CD14-positive monocyte (primary cell): ENCODE measurements around the gene RRP7A. TPM values are rescaled to one million over a fixed set of nuclear protein-coding genes. Genes with fewer than 3 reads are reported as not detected.

Source experiments
- DNase-seq, 3 donors: peaks; one replicate each; pipeline ENCODE4 v3.0.0-alpha.2; 2011 to 2022
- H2AFZ ChIP-seq: 2 replicates; pipeline ENCODE4 v1.6.0; 2012; ENCODE audit warnings: mild to moderate bottlenecking, low read depth, low read length, inconsistent platforms; ENCODE audit not compliant: insufficient read depth, poor library complexity, severe bottlenecking
- H3K27ac ChIP-seq, 2 donors: 1 replicate in 1 of 2; 2 replicates in 1 of 2; pipeline ENCODE4 v1.5.1; 2012 to 2013; ENCODE audit warnings: low read length in 2 of 2, control low read depth in 1 of 2, inconsistent platforms in 1 of 2, low read depth in 1 of 2, mild to moderate bottlenecking in 1 of 2
- H3K27me3 ChIP-seq, 2 donors: one replicate each; pipeline versions ENCODE4 v1.6.0 to v1.6.1; 2011 to 2013; ENCODE audit warnings: low read length in 2 of 2; ENCODE audit not compliant: control insufficient read depth in 2 of 2, insufficient read depth in 2 of 2
- H3K36me3 ChIP-seq, 2 donors: replicated peaks in 1 of 2; 1 replicate in 1 of 2; 2 replicates in 1 of 2; pipeline versions ENCODE4 v1.5.1 to v1.6.1; 2012 to 2013; ENCODE audit warnings: low read length in 2 of 2, control low read depth in 1 of 2, inconsistent platforms in 1 of 2, mild to moderate bottlenecking in 1 of 2; ENCODE audit not compliant: insufficient read depth in 2 of 2, control insufficient read depth in 1 of 2
- H3K4me1 ChIP-seq, 2 donors: 1 replicate in 1 of 2; 2 replicates in 1 of 2; pipeline versions ENCODE4 v1.5.1 to v1.6.1; 2012 to 2013; ENCODE audit warnings: low read length in 2 of 2, control low read depth in 1 of 2, inconsistent platforms in 1 of 2, mild to moderate bottlenecking in 1 of 2, moderate library complexity in 1 of 2; ENCODE audit not compliant: insufficient read depth in 2 of 2, control insufficient read depth in 1 of 2
- H3K4me2 ChIP-seq: replicated peaks from 2 replicates; pipeline ENCODE3; 2012; ENCODE audit warnings: low read length, moderate library complexity, mild to moderate bottlenecking; ENCODE audit not compliant: poor library complexity, severe bottlenecking; ENCODE audit errors: extremely low read depth
- H3K4me3 ChIP-seq, 3 experiments: fragments of 200-600 bp in 1 of 3; sonication (generic) in 1 of 3; replicated peaks in 1 of 3; 1 replicate in 2 of 3; 2 replicates in 1 of 3; pipeline ENCODE4 v1.5.1; 2011 to 2013; ENCODE audit warnings: low read length in 3 of 3, mild to moderate bottlenecking in 3 of 3, control low read depth in 2 of 3, low read depth in 2 of 3, inconsistent platforms in 1 of 3, moderate library complexity in 1 of 3
- H3K79me2 ChIP-seq: 2 replicates; pipeline ENCODE4 v1.6.0; 2012; ENCODE audit warnings: mild to moderate bottlenecking, control low read depth, inconsistent platforms, low read length, moderate library complexity; ENCODE audit not compliant: insufficient read depth
- H3K9ac ChIP-seq: 2 replicates; pipeline ENCODE4 v1.6.0; 2017; ENCODE audit warnings: low read length, mild to moderate bottlenecking; ENCODE audit not compliant: insufficient read depth, poor library complexity, severe bottlenecking
- H3K9me3 ChIP-seq, 2 donors: replicated peaks in 1 of 2; 1 replicate in 1 of 2; 2 replicates in 1 of 2; pipeline versions ENCODE4 v1.5.1 to v1.6.1; 2012 to 2013; ENCODE audit warnings: low read length in 2 of 2, control low read depth in 1 of 2; ENCODE audit not compliant: control insufficient read depth in 1 of 2, insufficient read depth in 1 of 2
- H4K20me1 ChIP-seq: 2 replicates; pipeline ENCODE4 v1.6.0; 2012; ENCODE audit warnings: mild to moderate bottlenecking, low read length, control low read depth, moderate library complexity; ENCODE audit not compliant: insufficient read depth
- H3K27ac Mint-ChIP-seq, 7 donors: one replicate each; pipeline ENCODE4 v1.8.0; 2020; ENCODE audit warnings: mild to moderate bottlenecking in 7 of 7, mixed read lengths in 7 of 7, moderate library complexity in 6 of 7, inconsistent platforms in 2 of 7
- H3K27me3 Mint-ChIP-seq, 3 donors: one replicate each; pipeline ENCODE4 v1.8.0; 2021 to 2022; ENCODE audit warnings: low read depth in 3 of 3, mild to moderate bottlenecking in 3 of 3, mixed read lengths in 3 of 3, moderate library complexity in 3 of 3, inconsistent platforms in 1 of 3
- H3K36me3 Mint-ChIP-seq, 2 donors: one replicate each; pipeline ENCODE4 v1.8.0; 2020; ENCODE audit warnings: mixed read lengths in 2 of 2, inconsistent platforms in 1 of 2, mild to moderate bottlenecking in 1 of 2
- H3K4me1 Mint-ChIP-seq: one replicate; pipeline ENCODE4 v1.8.0; 2020; ENCODE audit warnings: mild to moderate bottlenecking, mixed read lengths
- H3K4me3 Mint-ChIP-seq, 2 donors: one replicate each; pipeline ENCODE4 v1.8.0; 2020; ENCODE audit warnings: mild to moderate bottlenecking in 2 of 2, mixed read lengths in 2 of 2, moderate library complexity in 1 of 2
- H3K9me3 Mint-ChIP-seq, 7 donors: one replicate each; pipeline ENCODE4 v1.8.0; 2020 to 2022; ENCODE audit warnings: mixed read lengths in 7 of 7, mild to moderate bottlenecking in 6 of 7, moderate library complexity in 6 of 7, inconsistent platforms in 2 of 7
- WGBS: methylation state at CpG from one replicate; pipeline ENCODE4 v1.1.5; 2013; ENCODE audit warnings: missing lambda C conversion rate; ENCODE audit not compliant: insufficient coverage; 5-methylcytosine and 5-hydroxymethylcytosine counted together
- intact Hi-C, 2 donors: fragments of 100-400 bp; cut with micrococcal nuclease; formaldehyde crosslinking; loops; one replicate each; pipeline versions ENCODE4 v1.15.0 to v1.15.1; 2023
- polyA plus RNA-seq, 3 donors: library from polyadenylated mRNA; depleted of rRNA in 1 of 3; unstranded in 2 of 3; stranded (reverse) in 1 of 3; fragments of 300-500 nt in 2 of 3; fragments of >200 nt in 1 of 3; fragmentation: Illumina TruSeq in 2 of 3; gene quantifications; 1 replicate in 2 of 3; 2 replicates in 1 of 3; pipeline ENCODE4 v1.2.3, GENCODE V29; 2012 to 2021
- TF ChIP-seq, protein P1 (sequence below): fragments of 200-600 bp; IDR thresholded peaks from one replicate; pipeline ENCODE4 v1.8.0; 2022; ENCODE audit warnings: antibody characterized with exemption, mild to moderate bottlenecking

RRP7A gene
- polyA plus RNA-seq, 3 donors, result 19.4 to 59.9 (median 29.1) TPM

DNA sequence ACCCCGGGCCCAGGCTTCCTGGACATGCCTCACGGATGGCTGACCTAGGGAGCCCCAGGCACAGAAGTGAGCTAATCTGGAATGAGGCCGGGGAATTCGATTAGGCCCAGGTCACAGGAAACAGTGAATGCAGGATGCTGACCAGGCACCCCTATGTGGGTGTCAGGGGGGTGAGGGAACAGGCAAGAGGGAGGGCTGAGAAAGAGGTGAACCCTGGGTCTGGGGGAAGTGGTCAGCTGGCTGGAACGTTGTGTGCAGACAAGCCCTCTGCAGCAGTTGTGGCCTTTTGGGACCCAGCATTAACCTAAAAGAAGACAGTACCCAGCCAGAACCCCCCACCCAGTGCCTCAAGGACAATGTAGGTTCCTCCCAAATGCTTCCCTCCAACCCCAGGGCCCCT, 42.3 kb upstream of the RRP7A start:
- Histone ChIP-seq H4K20me1 (no peaks in the 10 kb centered on the region), H3K9ac (no peak overlapping the region), H3K4me2 (no peak overlapping the region), H3K4me3 (no peak overlapping the region), H3K36me3 (no peaks in the 10 kb centered on the region), H3K27me3 (no peaks in the 10 kb centered on the region), H3K4me1 (peaks cover 9 to 10% of the 10 kb centered on the region in 2 donors), H2AFZ (peak overlapping the region; percentile 19), H3K9me3 (no peaks in the 10 kb centered on the region), H3K27ac (no peak overlapping the region), H3K79me2 (no peaks in the 10 kb centered on the region)
- 72% methylated on average over 3 of the region's 5 CpGs for WGBS
- H3K4me3 Mint-ChIP-seq, result no peak overlapping the region
- H3K4me1 Mint-ChIP-seq, result peaks cover 10% of the 10 kb centered on the region
- DNase-seq, result no peak
- H3K36me3 Mint-ChIP-seq, result no peaks in the 10 kb centered on the region
- TF ChIP-seq, protein P1, sequence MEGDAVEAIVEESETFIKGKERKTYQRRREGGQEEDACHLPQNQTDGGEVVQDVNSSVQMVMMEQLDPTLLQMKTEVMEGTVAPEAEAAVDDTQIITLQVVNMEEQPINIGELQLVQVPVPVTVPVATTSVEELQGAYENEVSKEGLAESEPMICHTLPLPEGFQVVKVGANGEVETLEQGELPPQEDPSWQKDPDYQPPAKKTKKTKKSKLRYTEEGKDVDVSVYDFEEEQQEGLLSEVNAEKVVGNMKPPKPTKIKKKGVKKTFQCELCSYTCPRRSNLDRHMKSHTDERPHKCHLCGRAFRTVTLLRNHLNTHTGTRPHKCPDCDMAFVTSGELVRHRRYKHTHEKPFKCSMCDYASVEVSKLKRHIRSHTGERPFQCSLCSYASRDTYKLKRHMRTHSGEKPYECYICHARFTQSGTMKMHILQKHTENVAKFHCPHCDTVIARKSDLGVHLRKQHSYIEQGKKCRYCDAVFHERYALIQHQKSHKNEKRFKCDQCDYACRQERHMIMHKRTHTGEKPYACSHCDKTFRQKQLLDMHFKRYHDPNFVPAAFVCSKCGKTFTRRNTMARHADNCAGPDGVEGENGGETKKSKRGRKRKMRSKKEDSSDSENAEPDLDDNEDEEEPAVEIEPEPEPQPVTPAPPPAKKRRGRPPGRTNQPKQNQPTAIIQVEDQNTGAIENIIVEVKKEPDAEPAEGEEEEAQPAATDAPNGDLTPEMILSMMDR, result no peak
- H3K27me3 Mint-ChIP-seq, result peaks cover 0 to 3% (median 1%) of the 10 kb centered on the region in 3 donors
- H3K27ac Mint-ChIP-seq, result peak overlapping the region in 1 of 7 donors; percentile 72
- peaks cover 0 to 8% (median 0%) of the 10 kb centered on the region in 7 donors for H3K9me3 Mint-ChIP-seq
- intact Hi-C loops, result no loop called here

GRCh38 chr22:42560781-42561180, 41.2 kb upstream of the RRP7A start:
- Mint-ChIP-seq H3K36me3 (no peaks in the 10 kb centered on the region), H3K9me3 (peaks cover 0 to 8% (median 0%) of the 10 kb centered on the region in 7 donors), H3K27ac (no peak overlapping the region), H3K4me1 (peaks cover 10% of the 10 kb centered on the region), H3K27me3 (peaks cover 0 to 3% (median 1%) of the 10 kb centered on the region in 3 donors), H3K4me3 (no peak overlapping the region)
- no peaks in the 10 kb centered on the region for H4K20me1 ChIP-seq
- TF ChIP-seq, protein P1, result peak; percentile 52
- peak in 1 of 3 donors; percentile 20 for DNase-seq
- intact Hi-C loops, result no loop called here
- H3K36me3 ChIP-seq, result no peaks in the 10 kb centered on the region
- no peak overlapping the region for H3K4me2 ChIP-seq
- no peaks in the 10 kb centered on the region for H3K27me3 ChIP-seq
- peaks cover 9 to 10% of the 10 kb centered on the region in 2 donors for H3K4me1 ChIP-seq
- H3K9ac ChIP-seq, result no peak overlapping the region
- no peaks in the 10 kb centered on the region for H3K9me3 ChIP-seq
- H2AFZ ChIP-seq, result no peak overlapping the region
- H3K79me2 ChIP-seq, result no peaks in the 10 kb centered on the region
- WGBS, result 100% methylated on average over 4 of the region's 7 CpGs
- H3K27ac ChIP-seq, result no peak overlapping the region
- no peak overlapping the region for H3K4me3 ChIP-seq
